ENCODE measurements around the gene NPTXR.
"Not testable (repeated sequence)": the region's sequence is repeated elsewhere in the genome, so short reads cannot be mapped to it uniquely, and the experiment has no call there.

Gene NPTXR

GRCh38 chr22:38811241-38811640 lies 32.6 kb downstream of the NPTXR start:
- in situ Hi-C loops (cut with HindIII; ENCODE audit: low sequenced_read_pairs): no loop called here
- TF ChIP-seq CTCF (IDR thresholded peaks at IDR 0.05; ENCODE audit: low read depth, low read length, missing control alignments): no peak
- no peak overlapping the region for H3K4me3 ChIP-seq (ENCODE audit: low read depth, low read length)
- no peak for DNase-seq (ENCODE audit: low read depth)

GRCh38 chr22:38805041-38805593 lies 38.7 kb downstream of the NPTXR start:
- H3K4me3 ChIP-seq (ENCODE audit: low read depth, low read length); DNase-seq (ENCODE audit: low read depth); in situ Hi-C loops (cut with HindIII; ENCODE audit: low sequenced_read_pairs): not testable (repeated sequence)

- peak; percentile 53 for DNase-seq (ENCODE audit: low read depth)
- TF ChIP-seq CTCF (IDR thresholded peaks at IDR 0.05; ENCODE audit: low read depth, low read length, missing control alignments): no peak
- no peak overlapping the region for H3K4me3 ChIP-seq (ENCODE audit: low read depth, low read length)
- in situ Hi-C loops (cut with HindIII; ENCODE audit: low sequenced_read_pairs): no loop called here
Measured at GRCh38 chr22:38802671-38803121, 41.1 kb downstream of the NPTXR start.

GRCh38 chr22:38799265-38800002 lies 44.4 kb downstream of the NPTXR start:
- H3K4me3 ChIP-seq (ENCODE audit: low read depth, low read length): no peak overlapping the region
- TF ChIP-seq CTCF (IDR thresholded peaks at IDR 0.05; ENCODE audit: low read depth, low read length, missing control alignments): no peak
- no peak for DNase-seq (ENCODE audit: low read depth)
- in situ Hi-C loops (cut with HindIII; ENCODE audit: low sequenced_read_pairs): no loop called here

- TF ChIP-seq CTCF (IDR thresholded peaks at IDR 0.05; ENCODE audit: low read depth, low read length, missing control alignments): no peak
- DNase-seq (ENCODE audit: low read depth): no peak
- in situ Hi-C loops (cut with HindIII; ENCODE audit: low sequenced_read_pairs): no loop called here
- no peak overlapping the region for H3K4me3 ChIP-seq (ENCODE audit: low read depth, low read length)
Measured at GRCh38 chr22:38798496-38798895, 45.3 kb downstream of the NPTXR start.

GRCh38 chr22:38796262-38796957 lies 47.4 kb downstream of the NPTXR start:
- no peak for DNase-seq (ENCODE audit: low read depth)
- no peak overlapping the region for H3K4me3 ChIP-seq (ENCODE audit: low read depth, low read length)
- no peak for TF ChIP-seq CTCF (IDR thresholded peaks at IDR 0.05; ENCODE audit: low read depth, low read length, missing control alignments)
- in situ Hi-C loops (cut with HindIII; ENCODE audit: low sequenced_read_pairs): no loop called here

- TF ChIP-seq CTCF (IDR thresholded peaks at IDR 0.05; ENCODE audit: low read depth, low read length, missing control alignments): no peak
- in situ Hi-C loops (cut with HindIII; ENCODE audit: low sequenced_read_pairs): no loop called here
- no peak overlapping the region for H3K4me3 ChIP-seq (ENCODE audit: low read depth, low read length)
- no peak for DNase-seq (ENCODE audit: low read depth)
Measured at GRCh38 chr22:38795569-38795968, 48.3 kb downstream of the NPTXR start.

All from astrocyte of the cerebellum (primary cell).